HG03025 (cell line): ENCODE results near the gene BRINP3.

ENCODE experiments used
- ATAC-seq: cut with Tn5 transposase; IDR thresholded peaks from one replicate; pipeline ENCODE4 v1.9.1; 2021; ENCODE audit warnings: mild to moderate bottlenecking, moderate library complexity; ENCODE audit not compliant: unreplicated experiment, low FRiP score

The BRINP3 gene

DNA sequence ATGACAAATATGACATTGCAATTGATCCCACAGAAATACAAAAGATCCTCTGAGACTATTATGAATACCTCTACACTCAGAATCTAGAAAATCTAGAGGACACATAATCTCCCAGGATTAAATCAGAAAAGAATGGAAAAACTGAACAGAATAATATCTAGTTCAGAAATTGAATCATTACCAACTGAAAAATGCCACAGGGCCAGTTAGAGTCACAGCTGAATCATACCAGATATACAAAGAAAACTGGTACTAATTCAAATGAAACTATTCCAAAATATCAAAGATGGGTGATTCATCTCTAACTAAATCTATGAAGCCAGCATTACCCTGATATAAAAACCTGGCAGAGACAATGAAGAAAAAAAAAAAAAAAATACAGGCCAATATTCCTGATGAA, 149.3 kb downstream of the BRINP3 start:
- ATAC-seq, result no peak

- ATAC-seq, result no peak
Observed at GRCh38 chr1:190327271-190327670, 150.4 kb downstream of the BRINP3 start.

- ATAC-seq, result no peak
Observed at GRCh38 chr1:190323530-190323929, 154.1 kb downstream of the BRINP3 start.

DNA sequence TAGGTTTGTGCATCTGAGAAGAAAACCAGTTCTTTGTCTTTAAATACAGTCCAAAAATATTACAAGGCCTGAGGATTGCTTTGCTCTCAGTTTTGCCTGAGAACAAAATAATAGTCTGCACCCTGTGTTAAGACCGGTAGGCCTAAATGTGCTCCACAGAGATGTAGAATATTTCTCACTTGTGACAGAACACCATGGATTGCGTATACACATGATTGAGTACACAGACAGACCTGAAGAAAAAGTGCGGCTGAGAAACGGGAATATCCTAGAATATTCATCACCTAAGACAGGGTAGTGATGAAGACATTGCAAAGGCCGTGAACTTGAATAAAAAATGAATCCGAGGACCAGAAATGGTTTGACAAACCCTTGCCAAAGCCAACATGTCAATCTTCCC, 155.4 kb downstream of the BRINP3 start:
- ATAC-seq, result no peak

DNA sequence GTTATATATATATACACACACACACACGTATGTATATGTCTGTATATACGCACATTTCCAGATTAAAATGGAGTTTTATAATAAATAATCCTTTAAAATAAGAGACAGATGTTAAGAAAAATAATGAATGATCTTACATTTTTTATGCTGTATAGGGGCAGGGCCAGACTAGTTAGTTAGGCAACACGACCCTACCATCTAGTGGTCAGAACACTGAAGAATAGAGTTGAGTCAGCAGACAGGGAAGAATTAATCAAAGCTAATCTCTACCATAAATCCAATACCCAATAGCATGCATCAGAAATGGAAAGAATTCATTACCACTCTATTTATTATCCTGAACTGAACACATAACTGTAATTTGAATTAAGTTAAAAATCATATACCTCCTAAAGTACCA, 156.7 kb downstream of the BRINP3 start:
- no peak for ATAC-seq

- ATAC-seq, result no peak
Observed at GRCh38 chr1:190312763-190313162, 164.9 kb downstream of the BRINP3 start.

GRCh38 chr1:190303501-190303900, 174.2 kb downstream of the BRINP3 start:
- no peak for ATAC-seq

- no peak for ATAC-seq
Observed at GRCh38 chr1:190296453-190296852, 181.2 kb downstream of the BRINP3 start.

- no peak for ATAC-seq
Observed at GRCh38 chr1:190289897-190290296, 187.8 kb downstream of the BRINP3 start.

DNA sequence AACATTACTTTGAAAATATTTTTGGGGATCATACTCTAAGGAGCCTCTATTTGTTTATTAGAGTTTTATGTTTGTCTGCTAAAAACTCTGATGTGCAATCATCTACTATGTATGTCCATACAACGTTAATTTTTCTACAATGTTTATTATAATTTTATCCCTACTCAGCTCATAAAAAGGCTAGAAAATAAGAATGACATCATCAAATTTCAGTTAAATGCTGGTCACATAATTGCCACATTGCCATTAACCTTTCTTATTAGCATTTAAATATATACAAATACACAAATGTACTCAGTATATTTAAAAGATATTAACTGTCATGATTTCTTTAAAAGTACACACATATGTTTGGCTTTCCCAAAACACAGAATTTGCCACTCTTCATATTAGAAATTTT, 191.6 kb downstream of the BRINP3 start:
- no peak for ATAC-seq

GRCh38 chr1:190277107-190277506, 200.6 kb downstream of the BRINP3 start:
- ATAC-seq, result no peak

DNA sequence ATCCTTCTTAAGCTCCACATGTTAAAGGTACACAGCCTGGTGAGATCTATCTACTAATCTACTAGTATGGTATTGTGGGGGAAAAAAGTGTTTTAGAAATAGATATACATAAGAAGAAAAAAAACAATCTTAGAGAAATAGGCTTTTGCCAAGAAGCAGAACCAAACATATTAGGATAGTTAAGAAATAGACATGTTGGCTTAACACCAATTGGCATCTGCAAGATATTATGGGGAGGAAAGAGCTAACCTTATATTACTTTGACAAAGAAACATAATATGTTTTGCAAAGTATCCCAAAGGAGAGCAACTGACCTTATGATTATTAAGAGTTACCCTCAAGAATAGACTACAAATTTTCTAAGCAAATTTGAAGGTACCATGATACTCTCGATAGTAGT, 202.9 kb downstream of the BRINP3 start:
- no peak for ATAC-seq

DNA sequence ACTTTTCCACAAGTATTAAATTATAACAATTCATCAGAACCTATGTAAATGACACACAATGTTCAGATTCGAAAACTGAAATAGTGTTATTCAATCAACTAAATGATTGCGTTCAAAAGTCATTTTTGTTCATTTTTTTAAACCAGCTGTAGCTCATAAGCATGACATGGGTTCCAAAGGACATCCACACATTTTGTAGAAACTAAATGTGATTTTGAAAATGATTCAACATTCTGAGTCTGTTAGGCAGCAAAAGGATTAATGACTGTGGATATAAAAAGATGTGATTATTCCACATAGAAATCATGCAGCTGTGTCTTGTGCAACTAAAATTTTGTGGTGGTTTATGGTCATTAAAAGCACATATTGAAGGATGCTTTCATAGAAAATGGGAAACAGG, 204.5 kb downstream of the BRINP3 start:
- no peak for ATAC-seq

- no peak for ATAC-seq
Observed at GRCh38 chr1:190262538-190262937, 215.1 kb downstream of the BRINP3 start.

- no peak for ATAC-seq
Observed at GRCh38 chr1:190259424-190259823, 218.2 kb downstream of the BRINP3 start.

DNA sequence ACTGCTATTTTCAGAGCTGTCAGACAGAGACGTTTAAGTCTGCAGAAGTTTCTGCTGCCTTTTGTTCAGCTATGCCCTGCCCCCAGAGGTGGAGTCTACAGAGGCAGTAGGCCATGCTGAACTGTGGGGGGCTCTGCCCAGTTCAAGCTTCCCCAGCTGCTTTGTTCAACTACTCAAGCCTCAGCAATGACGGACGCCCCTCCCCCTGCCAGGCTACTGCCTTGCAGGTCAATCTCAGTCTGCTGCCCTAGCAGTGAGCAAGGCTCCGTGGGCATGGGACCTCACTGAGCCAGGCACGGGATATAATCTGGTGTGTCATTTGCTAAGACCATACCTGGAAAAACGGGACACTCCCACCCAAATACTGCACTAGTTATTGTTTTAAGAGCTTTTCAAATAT, 219.7 kb downstream of the BRINP3 start:
- ATAC-seq, result no peak

DNA sequence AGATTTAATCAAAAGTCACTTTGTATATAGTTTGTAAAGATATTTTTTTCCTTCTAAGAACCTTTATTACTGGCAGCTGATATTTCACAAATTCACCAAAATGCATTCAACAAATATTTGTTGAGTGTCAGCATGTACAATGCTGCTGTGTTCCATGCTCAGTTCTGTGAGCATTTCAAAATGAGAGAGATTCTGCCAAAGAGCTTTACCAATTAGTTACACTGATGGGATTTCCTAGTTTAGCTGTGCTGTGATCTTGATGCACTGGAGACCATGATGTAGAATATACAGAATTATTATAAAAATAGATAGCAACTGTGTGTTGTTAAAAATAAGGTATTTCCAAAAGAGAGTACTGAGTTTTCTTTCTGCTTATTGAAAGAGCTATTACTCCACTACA, 225.6 kb downstream of the BRINP3 start:
- ATAC-seq, result no peak

DNA sequence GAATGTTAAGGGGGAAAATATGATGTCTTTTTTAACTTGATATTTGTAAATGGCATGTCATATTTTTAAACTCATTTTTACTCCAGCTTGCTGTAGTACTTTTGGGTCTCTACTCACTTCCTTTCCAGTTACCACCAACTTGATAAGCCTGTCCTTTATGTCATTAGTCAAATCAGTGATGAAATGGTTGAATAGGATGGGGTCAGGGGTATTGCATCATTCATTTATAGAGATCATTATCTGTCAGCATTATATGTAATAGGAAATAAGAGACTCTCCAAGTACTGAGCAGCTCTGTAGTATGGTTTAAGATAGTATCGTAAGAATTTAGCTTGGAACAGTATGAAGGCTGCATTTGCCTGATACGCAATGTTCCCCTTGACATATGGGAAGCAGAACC, 227.3 kb downstream of the BRINP3 start:
- no peak for ATAC-seq

DNA sequence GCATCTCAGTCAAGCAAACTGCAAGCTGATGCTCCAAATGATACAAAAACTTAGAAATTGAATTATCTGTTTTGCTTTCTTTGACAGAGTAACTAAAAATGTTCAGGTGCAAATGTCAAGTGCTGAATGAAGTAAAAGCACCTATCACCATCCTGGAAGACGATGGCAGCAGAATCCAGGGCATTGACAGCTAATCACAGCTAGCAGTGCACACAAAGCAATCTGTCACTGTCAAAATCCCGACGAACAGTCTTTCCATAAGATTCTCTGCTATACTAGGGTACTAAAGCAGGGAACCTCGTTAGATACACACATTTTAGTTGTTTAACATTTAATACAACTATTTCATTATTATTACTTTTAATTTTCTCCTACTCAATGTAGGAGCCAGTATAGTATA, 233.3 kb downstream of the BRINP3 start:
- no peak for ATAC-seq

DNA sequence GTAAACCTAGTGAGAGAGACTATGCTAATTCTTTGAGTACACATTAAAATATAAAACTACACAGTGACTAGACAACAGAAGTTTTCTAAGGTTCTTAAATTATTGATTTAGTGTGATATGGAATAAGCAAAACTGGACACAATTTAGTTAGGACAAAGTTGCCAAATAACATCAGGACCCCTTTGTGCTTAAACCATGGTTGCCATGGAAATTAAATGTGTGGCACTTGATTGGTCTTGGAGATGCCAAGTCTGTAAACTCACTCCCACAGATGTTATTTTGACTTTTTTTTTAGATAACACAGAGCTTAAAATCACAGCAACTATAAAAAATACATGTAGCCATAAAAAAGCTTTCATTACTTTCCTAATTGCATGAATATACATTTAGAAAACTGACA, 234.6 kb downstream of the BRINP3 start:
- no peak for ATAC-seq

DNA sequence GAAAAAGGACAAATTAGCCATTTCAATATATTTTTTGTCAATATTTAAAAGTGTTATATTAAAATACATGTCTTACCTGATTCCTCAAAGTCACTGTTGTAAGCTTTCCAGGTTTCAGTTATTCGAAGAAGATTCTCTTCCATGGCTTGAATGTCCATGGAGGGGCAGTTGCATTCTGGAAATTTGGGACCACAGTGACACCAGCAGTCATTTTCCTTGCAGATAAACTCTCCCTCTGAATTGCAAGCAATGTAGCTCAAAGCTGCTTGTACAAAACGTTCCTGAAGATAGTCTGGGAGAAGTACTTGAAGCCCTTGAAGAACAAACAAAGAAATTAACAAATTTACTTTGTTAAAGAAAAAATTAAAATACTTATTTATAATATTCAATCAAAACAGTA, 251.7 kb downstream of the BRINP3 start:
- no peak for ATAC-seq

DNA sequence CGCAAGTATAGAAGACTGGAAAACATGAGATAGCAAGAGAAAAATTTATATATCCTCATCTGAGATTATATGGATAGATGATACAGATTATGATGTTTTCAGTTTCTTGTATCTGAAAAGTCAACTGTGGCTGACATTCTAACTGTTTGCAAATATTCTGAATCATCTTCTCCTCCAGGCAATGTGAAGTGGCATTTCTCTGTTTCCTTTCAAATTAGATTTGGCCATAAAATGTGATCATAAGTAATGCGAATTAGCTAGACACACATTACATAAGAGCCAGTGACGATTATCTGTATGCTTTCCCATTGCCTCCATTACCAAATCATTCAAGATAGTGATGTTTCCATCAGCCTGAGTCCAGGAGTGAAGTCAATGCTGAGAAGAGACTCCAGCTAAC, 265.2 kb downstream of the BRINP3 start:
- ATAC-seq, result no peak

GRCh38 chr1:190207733-190208132, 269.9 kb downstream of the BRINP3 start:
- ATAC-seq, result no peak

DNA sequence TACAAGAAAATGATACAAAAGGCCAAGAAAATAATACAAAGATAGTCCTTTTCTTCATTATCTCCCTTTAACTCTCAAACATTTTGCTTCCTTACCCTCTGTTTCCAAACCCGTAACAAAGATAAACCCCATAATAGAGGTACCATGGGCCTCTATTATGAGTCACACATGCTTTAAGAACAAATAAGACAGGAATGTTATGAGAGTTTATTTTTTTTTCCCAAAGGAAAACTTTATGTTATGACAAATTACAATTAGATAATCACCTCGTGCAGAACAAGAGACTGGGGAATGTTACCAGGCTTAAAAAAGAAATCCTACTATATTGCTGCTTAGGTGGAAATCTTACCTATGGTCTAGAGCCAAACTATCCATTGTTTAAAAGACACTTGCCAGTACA, 272.0 kb downstream of the BRINP3 start:
- ATAC-seq, result no peak
